Right lobe of liver (tissue), 4 donors: ENCODE results near the gene PHF2.

Experiments
- POLR2A ChIP-seq: fragments of 450-650 bp; IDR thresholded peaks from one replicate; pipeline ENCODE4 v1.6.1; 2017; ENCODE audit warnings: antibody characterized with exemption, mild to moderate bottlenecking
- TF ChIP-seq, protein P1 (sequence below), 4 donors: fragments of 200-600 bp in 3 of 4; fragments of 450-650 bp in 1 of 4; IDR thresholded peaks; one replicate each; pipeline versions ENCODE4 v1.5.1 to v1.8.0; 2016 to 2022; ENCODE audit warnings: antibody characterized with exemption in 4 of 4, mild to moderate bottlenecking in 2 of 4
- donor health status: DM: no; HTN: no; CAD: no.
- donor health status: DM: no; HTN: no; CAD: no.
- donor health status: DM: no; HTN: yes; CAD: no.

GRCh38 chr9:93712896-93713295 lies 136.5 kb downstream of the PHF2 start:
- TF ChIP-seq, protein P1, sequence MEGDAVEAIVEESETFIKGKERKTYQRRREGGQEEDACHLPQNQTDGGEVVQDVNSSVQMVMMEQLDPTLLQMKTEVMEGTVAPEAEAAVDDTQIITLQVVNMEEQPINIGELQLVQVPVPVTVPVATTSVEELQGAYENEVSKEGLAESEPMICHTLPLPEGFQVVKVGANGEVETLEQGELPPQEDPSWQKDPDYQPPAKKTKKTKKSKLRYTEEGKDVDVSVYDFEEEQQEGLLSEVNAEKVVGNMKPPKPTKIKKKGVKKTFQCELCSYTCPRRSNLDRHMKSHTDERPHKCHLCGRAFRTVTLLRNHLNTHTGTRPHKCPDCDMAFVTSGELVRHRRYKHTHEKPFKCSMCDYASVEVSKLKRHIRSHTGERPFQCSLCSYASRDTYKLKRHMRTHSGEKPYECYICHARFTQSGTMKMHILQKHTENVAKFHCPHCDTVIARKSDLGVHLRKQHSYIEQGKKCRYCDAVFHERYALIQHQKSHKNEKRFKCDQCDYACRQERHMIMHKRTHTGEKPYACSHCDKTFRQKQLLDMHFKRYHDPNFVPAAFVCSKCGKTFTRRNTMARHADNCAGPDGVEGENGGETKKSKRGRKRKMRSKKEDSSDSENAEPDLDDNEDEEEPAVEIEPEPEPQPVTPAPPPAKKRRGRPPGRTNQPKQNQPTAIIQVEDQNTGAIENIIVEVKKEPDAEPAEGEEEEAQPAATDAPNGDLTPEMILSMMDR (IDR thresholded peaks at IDR 0.05), result no peak
- TF ChIP-seq POLR2A, result no peak
